HG03159 (cell line): Measurements from ENCODE around the gene TLX3.
A peak's percentile ranks its signal among the peaks of the same experiment; 100 is the strongest.
"Not testable (repeated sequence)": the region's sequence is repeated elsewhere in the genome, so short reads cannot be mapped to it uniquely, and the experiment has no call there.

ENCODE experiments used
- ATAC-seq: cut with Tn5 transposase; IDR thresholded peaks from one replicate; pipeline ENCODE4 v1.9.1; 2021; ENCODE audit warnings: mild to moderate bottlenecking, moderate library complexity; ENCODE audit not compliant: unreplicated experiment

The TLX3 gene

DNA sequence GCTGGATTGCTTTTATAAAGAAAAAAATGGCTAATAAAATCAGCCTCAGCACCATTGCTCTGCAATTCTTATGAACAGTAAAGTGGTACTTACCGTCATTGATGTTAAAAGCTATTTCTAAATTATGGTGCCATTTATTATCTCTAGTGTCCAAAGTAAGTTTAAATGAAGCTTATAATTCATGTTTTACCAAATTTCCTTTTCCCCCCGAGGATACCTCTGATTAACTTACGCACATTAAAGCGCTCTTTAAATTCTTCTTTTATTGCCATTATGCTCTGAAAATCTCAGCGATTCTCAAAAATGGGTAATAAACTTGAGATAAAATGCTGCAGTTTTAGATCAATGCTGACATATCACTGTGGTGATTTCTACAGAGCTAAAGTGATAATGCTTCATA lies 13.5 kb downstream of the TLX3 start:
- no peak for ATAC-seq

DNA sequence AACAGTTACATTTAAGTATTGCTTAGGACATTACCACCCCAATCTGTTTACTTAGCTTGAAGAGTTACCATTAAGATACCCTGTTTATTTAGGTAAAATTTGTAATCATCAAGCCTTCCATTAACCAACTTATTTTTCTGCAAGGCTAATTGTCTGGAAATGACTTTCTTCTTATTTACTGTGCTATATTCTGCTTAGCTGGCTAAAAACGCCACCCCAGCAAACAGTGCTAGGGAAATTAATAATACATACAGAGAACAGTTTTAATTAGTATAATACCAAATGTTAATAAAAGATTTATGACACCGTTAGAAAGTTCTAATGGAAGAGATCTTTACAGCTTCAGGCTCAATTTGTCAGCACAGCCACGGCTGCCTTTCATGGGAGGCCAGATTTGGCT lies 14.0 kb downstream of the TLX3 start:
- no peak for ATAC-seq

- ATAC-seq: no peak
Observed at GRCh38 chr5:171323806-171324632, 15.0 kb downstream of the TLX3 start.

- ATAC-seq: no peak
Observed at GRCh38 chr5:171330021-171330420, 21.0 kb downstream of the TLX3 start.

GRCh38 chr5:171335616-171336015 lies 26.6 kb downstream of the TLX3 start:
- no peak for ATAC-seq

- no peak for ATAC-seq
Observed at GRCh38 chr5:171336521-171337209, 27.6 kb downstream of the TLX3 start.

- ATAC-seq: no peak
Observed at GRCh38 chr5:171337210-171337569, 28.1 kb downstream of the TLX3 start.

DNA sequence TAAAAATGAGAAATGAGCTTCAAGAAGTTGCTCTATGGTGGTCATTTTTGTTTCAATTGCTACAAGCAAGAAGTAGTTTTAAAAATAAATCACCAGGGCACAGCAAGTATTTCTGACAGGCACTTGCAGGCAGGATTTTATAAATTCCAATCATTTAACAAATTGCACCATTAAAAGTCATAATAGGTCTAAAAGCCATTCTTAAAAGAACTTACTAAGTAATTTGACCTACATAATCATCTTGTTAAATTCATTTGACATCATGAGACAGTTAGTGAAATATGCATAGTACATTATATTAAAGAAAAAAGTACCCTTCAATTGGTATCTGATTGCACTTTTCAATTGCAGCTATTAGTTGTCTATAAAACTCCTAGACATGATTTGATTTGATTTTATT lies 31.0 kb downstream of the TLX3 start:
- ATAC-seq: no peak

GRCh38 chr5:171340491-171340890 lies 31.4 kb downstream of the TLX3 start:
- no peak for ATAC-seq

- ATAC-seq: peak; percentile 87
Observed at GRCh38 chr5:171342362-171343111, 33.5 kb downstream of the TLX3 start.

GRCh38 chr5:171344936-171345608 lies 36.0 kb downstream of the TLX3 start:
- no peak for ATAC-seq

DNA sequence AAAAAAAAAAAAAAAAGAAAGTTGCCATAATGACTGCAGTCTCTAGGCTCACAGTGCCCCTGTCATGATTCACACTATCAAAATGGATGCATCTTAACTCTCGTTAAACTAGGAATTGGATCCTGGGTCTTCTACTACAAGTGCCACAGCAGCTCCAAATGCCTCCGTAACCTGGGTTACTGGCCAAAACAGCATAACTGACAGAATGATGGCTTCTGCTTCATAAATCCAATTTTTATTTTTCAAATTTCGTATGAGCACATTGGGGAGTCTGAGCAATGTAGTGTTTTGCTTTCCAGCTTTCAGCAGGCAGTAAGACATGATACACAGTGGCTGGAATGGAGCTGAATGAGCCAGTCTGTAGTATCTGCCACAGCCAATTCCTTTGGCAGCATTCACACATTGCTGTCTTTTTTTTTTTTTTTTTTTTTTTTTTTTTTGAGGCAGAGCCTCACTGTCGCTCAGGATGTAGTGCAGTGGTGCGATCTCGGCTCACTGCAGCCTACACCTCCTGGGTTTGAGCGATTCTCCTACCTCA lies 42.6 kb downstream of the TLX3 start:
- ATAC-seq: no peak

- ATAC-seq: peak; percentile 92
Observed at GRCh38 chr5:171355302-171355724, 46.3 kb downstream of the TLX3 start.

DNA sequence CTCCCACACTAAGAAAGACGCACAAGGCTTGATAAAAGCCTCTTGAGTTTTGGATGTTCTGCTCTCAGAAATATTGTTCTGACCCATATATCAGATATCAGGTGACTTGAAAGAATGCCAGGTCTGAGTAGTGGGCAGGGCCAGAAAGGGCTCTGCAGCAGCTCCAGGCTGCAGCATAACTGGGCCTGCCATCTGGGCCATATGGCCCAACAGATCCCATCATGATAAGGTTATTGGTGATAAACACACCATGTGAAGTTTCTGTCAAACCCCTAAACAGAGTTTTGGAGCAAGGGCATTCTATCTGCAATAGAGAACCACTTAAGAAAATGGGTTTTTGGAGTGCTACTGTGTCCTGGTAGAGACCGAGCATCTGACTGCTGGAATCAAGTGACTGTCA lies 48.8 kb downstream of the TLX3 start:
- ATAC-seq: no peak

DNA sequence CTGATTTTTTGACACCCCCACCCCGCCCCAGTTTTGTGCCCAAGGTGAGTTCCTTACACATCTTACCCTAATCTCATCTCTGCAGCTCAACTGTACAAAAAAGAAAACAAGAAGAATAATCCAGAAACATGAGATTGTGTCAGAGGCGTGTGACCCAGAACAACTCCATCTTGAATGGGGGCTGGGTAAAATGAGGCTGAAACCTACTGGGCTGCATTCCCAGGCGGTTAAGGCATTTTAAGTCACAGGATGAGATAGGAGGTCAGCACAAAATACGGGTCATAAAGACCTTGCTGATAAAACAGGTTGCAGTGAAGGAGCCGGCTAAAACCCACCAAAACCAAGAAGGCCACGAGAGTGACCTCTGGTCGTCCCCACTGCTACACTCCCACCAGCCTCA lies 52.1 kb downstream of the TLX3 start:
- not testable (repeated sequence) for ATAC-seq
